ENCODE results near the gene TSPAN3. TPM values are rescaled to one million over a fixed set of nuclear protein-coding genes. Genes with fewer than 3 reads are reported as not detected.
A peak's percentile ranks its signal among the peaks of the same experiment; 100 is the strongest.

Gene TSPAN3
- total RNA-seq, 1 donor from 2014 or later: 80.3 TPM

GRCh38 chr15:76999996-77000395 lies 70.9 kb downstream of the TSPAN3 start:
- H3K27me3 ChIP-seq: no peaks in the 10 kb centered on the region
- no peak for DNase-seq (ENCODE audit: extremely low spot score in 2 of 2)
- no peaks in the 10 kb centered on the region for H3K36me3 ChIP-seq
- no peak for TF ChIP-seq POLR2AphosphoS5 (IDR thresholded peaks at IDR 0.05; ENCODE audit: insufficient read depth in 1 of 2, low read depth in 1 of 2)
- TF ChIP-seq, protein P1, sequence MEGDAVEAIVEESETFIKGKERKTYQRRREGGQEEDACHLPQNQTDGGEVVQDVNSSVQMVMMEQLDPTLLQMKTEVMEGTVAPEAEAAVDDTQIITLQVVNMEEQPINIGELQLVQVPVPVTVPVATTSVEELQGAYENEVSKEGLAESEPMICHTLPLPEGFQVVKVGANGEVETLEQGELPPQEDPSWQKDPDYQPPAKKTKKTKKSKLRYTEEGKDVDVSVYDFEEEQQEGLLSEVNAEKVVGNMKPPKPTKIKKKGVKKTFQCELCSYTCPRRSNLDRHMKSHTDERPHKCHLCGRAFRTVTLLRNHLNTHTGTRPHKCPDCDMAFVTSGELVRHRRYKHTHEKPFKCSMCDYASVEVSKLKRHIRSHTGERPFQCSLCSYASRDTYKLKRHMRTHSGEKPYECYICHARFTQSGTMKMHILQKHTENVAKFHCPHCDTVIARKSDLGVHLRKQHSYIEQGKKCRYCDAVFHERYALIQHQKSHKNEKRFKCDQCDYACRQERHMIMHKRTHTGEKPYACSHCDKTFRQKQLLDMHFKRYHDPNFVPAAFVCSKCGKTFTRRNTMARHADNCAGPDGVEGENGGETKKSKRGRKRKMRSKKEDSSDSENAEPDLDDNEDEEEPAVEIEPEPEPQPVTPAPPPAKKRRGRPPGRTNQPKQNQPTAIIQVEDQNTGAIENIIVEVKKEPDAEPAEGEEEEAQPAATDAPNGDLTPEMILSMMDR (IDR thresholded peaks at IDR 0.05): no peak
- TF ChIP-seq POLR2A (IDR thresholded peaks at IDR 0.05): no peak
- intact Hi-C loops (cut with DNase I): no loop called here
- H3K4me3 ChIP-seq: no peak overlapping the region
- peaks cover 15% of the 10 kb centered on the region for H3K4me1 ChIP-seq
- no peaks in the 10 kb centered on the region for H3K9me3 ChIP-seq
- H3K27ac ChIP-seq: no peak overlapping the region

DNA sequence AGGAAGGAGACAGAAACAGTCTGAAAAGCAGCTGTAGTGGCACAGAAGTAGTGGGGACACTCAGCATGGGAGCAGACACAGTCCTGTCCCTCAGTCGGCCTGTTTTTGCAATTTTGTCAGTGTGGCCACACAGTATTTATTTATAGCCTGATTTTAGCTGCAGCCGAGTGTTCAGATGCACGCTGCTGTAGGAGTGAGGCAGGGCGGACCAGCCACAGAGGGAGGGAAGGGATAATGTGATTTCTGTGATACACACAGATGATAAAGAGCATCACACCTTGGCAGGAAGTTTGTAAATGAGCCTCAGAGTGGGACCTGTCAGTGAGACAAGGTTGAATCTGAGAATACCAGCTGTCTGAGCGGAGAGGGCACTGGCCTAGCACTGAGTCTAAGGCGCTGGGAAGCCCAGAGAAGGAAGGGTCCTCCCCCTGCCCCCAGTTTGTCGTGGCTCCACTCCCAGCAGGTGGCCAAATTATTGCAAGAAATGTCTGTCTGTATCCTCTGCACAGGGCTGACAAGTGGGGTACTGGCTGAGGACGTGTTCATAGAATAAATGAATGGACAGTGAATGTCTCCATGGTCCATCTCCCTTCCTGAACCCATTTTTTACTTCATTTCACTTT lies 72.1 kb downstream of the TSPAN3 start:
- H3K27ac ChIP-seq: no peak overlapping the region
- TF ChIP-seq POLR2AphosphoS5 (IDR thresholded peaks at IDR 0.05; ENCODE audit: insufficient read depth in 1 of 2, low read depth in 1 of 2): no peak
- H3K4me3 ChIP-seq: no peak overlapping the region
- intact Hi-C loops (cut with DNase I): no loop called here
- no peaks in the 10 kb centered on the region for H3K36me3 ChIP-seq
- no peak for DNase-seq (ENCODE audit: extremely low spot score in 2 of 2)
- no peaks in the 10 kb centered on the region for H3K27me3 ChIP-seq
- no peaks in the 10 kb centered on the region for H3K9me3 ChIP-seq
- peaks cover 22% of the 10 kb centered on the region for H3K4me1 ChIP-seq

DNA sequence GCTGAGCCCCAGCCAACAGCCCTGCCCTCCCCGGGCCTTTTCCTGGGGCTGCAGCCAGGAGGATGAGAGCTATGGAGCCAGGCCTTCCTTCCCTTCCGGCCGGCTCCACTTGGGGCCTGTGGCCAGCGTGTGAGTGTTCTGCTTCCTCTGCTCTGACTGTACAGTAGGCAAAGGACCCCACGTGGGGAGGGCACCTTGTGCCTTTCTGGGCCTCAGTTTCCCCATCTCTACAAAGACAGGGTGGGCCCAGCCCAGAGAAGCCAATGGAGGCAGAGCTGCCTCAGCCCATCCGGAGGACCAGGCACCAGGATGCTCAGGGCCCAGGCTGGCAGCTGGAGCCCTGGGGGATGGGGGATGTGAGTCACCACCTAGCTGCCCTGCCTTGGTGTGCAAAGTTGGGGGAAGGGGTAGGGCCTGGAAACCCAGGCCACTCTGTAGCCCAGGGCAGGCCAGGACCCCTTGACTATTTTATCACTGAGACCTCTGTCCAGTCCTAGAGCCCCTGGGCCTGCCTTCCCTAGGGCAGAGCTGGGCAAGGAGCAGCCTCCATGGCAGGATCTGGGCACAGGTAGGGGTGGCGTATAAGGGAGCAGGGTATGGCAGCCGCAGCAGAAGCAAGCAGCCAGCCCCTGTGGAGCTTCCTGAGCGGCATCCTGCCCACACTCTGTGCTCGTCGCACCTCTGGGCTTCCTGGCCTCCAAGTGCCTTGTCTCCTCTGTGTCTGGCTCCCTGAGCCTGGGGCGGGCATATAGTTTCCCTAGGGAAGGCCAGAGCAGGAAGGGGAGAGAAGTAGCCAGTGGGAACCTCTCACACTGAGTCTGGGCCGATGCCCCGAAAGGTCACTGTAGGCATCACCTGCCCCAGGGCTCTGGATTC lies 74.1 kb downstream of the TSPAN3 start:
- TF ChIP-seq, protein P1 (IDR thresholded peaks at IDR 0.05): no peak
- TF ChIP-seq POLR2AphosphoS5 (IDR thresholded peaks at IDR 0.05; ENCODE audit: insufficient read depth in 1 of 2, low read depth in 1 of 2): peak in 1 of 2 donors; percentile 33
- H3K36me3 ChIP-seq: no peaks in the 10 kb centered on the region
- no peak for DNase-seq (ENCODE audit: extremely low spot score in 2 of 2)
- peaks cover 22% of the 10 kb centered on the region for H3K4me1 ChIP-seq
- H3K27me3 ChIP-seq: no peaks in the 10 kb centered on the region
- intact Hi-C loops (cut with DNase I): no loop called here
- H3K27ac ChIP-seq: no peak overlapping the region
- H3K4me3 ChIP-seq: peak overlapping the region; percentile 16 to 29
- no peaks in the 10 kb centered on the region for H3K9me3 ChIP-seq

DNA sequence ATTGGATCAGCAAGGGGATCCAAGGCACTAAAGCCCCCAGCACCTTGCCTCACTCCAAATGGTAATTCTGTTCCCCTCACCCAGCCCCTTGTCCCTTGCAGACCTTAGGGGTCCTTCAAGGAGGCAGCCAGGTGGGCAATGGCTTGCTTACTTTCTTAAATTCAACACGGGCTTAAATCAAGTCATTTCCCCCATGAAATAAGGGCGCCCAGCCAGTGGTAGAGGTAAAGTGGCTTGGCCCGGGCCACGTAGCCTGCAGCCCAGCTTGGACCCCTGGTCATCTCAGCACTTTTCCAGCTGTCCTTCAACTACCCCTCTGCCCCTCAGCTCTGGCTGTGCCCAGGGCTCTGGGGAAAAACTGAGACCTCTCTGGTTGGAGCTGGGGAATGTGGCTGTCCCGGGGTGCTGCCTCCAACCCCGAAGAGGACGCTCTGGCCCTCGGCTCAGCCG lies 74.8 kb downstream of the TSPAN3 start:
- intact Hi-C loops (cut with DNase I): no loop called here
- Histone ChIP-seq H3K4me3 (peak overlapping the region; percentile 16 to 29), H3K4me1 (peaks cover 22% of the 10 kb centered on the region), H3K9me3 (no peaks in the 10 kb centered on the region), H3K36me3 (no peaks in the 10 kb centered on the region), H3K27ac (peak overlapping the region; percentile 11), H3K27me3 (no peaks in the 10 kb centered on the region)
- TF ChIP-seq, protein P1 (IDR thresholded peaks at IDR 0.05): no peak
- TF ChIP-seq POLR2AphosphoS5 (IDR thresholded peaks at IDR 0.05; ENCODE audit: insufficient read depth in 1 of 2, low read depth in 1 of 2) (no peak), POLR2A (IDR thresholded peaks at IDR 0.05) (no peak)
- no peak for DNase-seq (ENCODE audit: extremely low spot score in 2 of 2)

- H3K4me3 ChIP-seq: peak within 1 kb of the TSS; percentile 16 to 29
- no peaks in the 10 kb centered on the region for H3K27me3 ChIP-seq
- TF ChIP-seq POLR2A (IDR thresholded peaks at IDR 0.05) (no peak), POLR2AphosphoS5 (IDR thresholded peaks at IDR 0.05; ENCODE audit: insufficient read depth in 1 of 2, low read depth in 1 of 2) (no peak)
- TF ChIP-seq, protein P1 (IDR thresholded peaks at IDR 0.05): no peak
- H3K27ac ChIP-seq: peak within 1 kb of the TSS; percentile 11
- H3K9me3 ChIP-seq: no peaks in the 10 kb centered on the region
- no peak for DNase-seq (ENCODE audit: extremely low spot score in 2 of 2)
- peaks cover 22% of the 10 kb centered on the region for H3K4me1 ChIP-seq
- no peaks in the 10 kb centered on the region for H3K36me3 ChIP-seq
- intact Hi-C loops (cut with DNase I): no loop called here
These were observed 75.7 kb downstream of the TSPAN3 start, which contains the start of gene PSTPIP1 for GRCh38 chr15:76994971-76995945. Gene PSTPIP1, plus strand, starts transcription at chr15:76995126. Its CDS starts 448 bp downstream, at chr15:76995574.

All from vagina (tissue), 2 donors.